K562 (cell line): ENCODE measurements around the gene FAF2. TPM values are rescaled to one million over a fixed set of nuclear protein-coding genes. Genes with fewer than 3 reads are reported as not detected.

Experiments
- CC2D1A ChIP-seq: fragments of 450-650 bp; IDR thresholded peaks from 2 replicates; pipeline ENCODE4 v1.6.1; 2017; ENCODE audit warnings: mild to moderate bottlenecking
- DDX20 ChIP-seq: fragments of 450-650 bp; IDR thresholded peaks from 2 replicates; pipeline ENCODE4 v1.6.1; 2016; ENCODE audit warnings: missing genetic modification characterization, low read depth, mild to moderate bottlenecking, missing compliant biosample characterization, moderate library complexity
- DMBX1 ChIP-seq: fragments of 250-450 bp; sonication (Bioruptor Pico); IDR thresholded peaks from 2 replicates; pipeline ENCODE4 v1.8.0; 2022; ENCODE audit warnings: inconsistent platforms, mild to moderate bottlenecking, moderate library complexity, borderline replicate concordance
- ELK3 ChIP-seq: fragments of 450-650 bp; formaldehyde crosslinking; IDR thresholded peaks from 2 replicates; pipeline ENCODE4 v1.4.0; 2020; ENCODE audit warnings: mild to moderate bottlenecking
- GTF2A2 ChIP-seq: IDR thresholded peaks from 2 replicates; pipeline ENCODE4 v1.6.1; 2016; ENCODE audit warnings: mild to moderate bottlenecking, missing genetic modification characterization, missing compliant biosample characterization
- HNRNPK ChIP-seq: fragments of 200-400 bp; formaldehyde crosslinking; IDR thresholded peaks from one replicate; pipeline ENCODE4 v1.6.1; 2018; ENCODE audit warnings: mild to moderate bottlenecking, low read depth, low read length; ENCODE audit not compliant: poor library complexity, severe bottlenecking
- MTA3 ChIP-seq: fragments of 450-650 bp; formaldehyde crosslinking; IDR thresholded peaks from 2 replicates; pipeline ENCODE4 v1.6.1; 2017; ENCODE audit warnings: mild to moderate bottlenecking, borderline replicate concordance
- NFYB ChIP-seq: IDR thresholded peaks from 2 replicates; pipeline ENCODE4 v1.6.1; 2011; ENCODE audit warnings: mild to moderate bottlenecking, moderate library complexity; ENCODE audit not compliant: insufficient read length; ENCODE audit errors: extremely low read depth
- NUFIP1 ChIP-seq: fragments of 450-650 bp; IDR thresholded peaks from 2 replicates; pipeline ENCODE4 v1.6.1; 2018; ENCODE audit not compliant: partially characterized antibody
- PTRF ChIP-seq: fragments of 450-650 bp; IDR thresholded peaks from 2 replicates; pipeline ENCODE4 v1.6.1; 2016; ENCODE audit warnings: mild to moderate bottlenecking, missing genetic modification characterization, missing compliant biosample characterization
- RBM14 ChIP-seq: fragments of 200-400 bp; formaldehyde crosslinking; IDR thresholded peaks from 2 replicates; pipeline ENCODE4 v1.6.1; 2018; ENCODE audit warnings: low read depth, mild to moderate bottlenecking, low read length, moderate library complexity, borderline replicate concordance; ENCODE audit not compliant: insufficient read depth
- SP2 ChIP-seq: IDR thresholded peaks from 2 replicates; pipeline ENCODE4 v1.6.1; 2011; ENCODE audit warnings: mild to moderate bottlenecking, low read depth, low read length, moderate library complexity; ENCODE audit not compliant: poor library complexity, severe bottlenecking; ENCODE audit errors: extremely low read depth
- TBL1XR1 ChIP-seq, 2 experiments: IDR thresholded peaks; 2 replicates each; pipeline ENCODE4 v1.6.1; 2012; ENCODE audit warnings: improper control_type of control experiment in 2 of 2, low read length in 2 of 2, mild to moderate bottlenecking in 1 of 2
- WHSC1 ChIP-seq: IDR thresholded peaks from one replicate; pipeline ENCODE4 v1.6.1; 2012; ENCODE audit warnings: low read length, control low read depth, inconsistent platforms
- ZBED1 ChIP-seq: IDR thresholded peaks from 2 replicates; pipeline ENCODE4 v1.6.1; 2014
- ZNF175 ChIP-seq: fragments of 200-800 bp; sonication (Bioruptor generic); IDR thresholded peaks from 2 replicates; pipeline ENCODE4 v1.6.1; 2016; ENCODE audit warnings: low read depth, mild to moderate bottlenecking, missing genetic modification characterization, missing compliant biosample characterization
- ZNF184 ChIP-seq: sonication (generic); formaldehyde crosslinking; IDR thresholded peaks from 2 replicates; pipeline ENCODE4 v1.5.0; 2020; ENCODE audit warnings: missing genetic modification reagents
- ZNF408 ChIP-seq: fragments of 250-450 bp; sonication (Bioruptor Pico); IDR thresholded peaks from 2 replicates; pipeline ENCODE4 v1.4.0; 2020; ENCODE audit warnings: low read depth, mild to moderate bottlenecking, moderate library complexity
- ZNF507 ChIP-seq: conservative IDR thresholded peaks from 2 replicates; pipeline ENCODE4 v1.6.1; 2017; ENCODE audit warnings: missing genetic modification characterization, missing compliant biosample characterization
- polyA plus RNA-seq, 8 experiments: library from polyadenylated mRNA; depleted of rRNA in 4 of 8; stranded (reverse) in 5 of 8; unstranded in 3 of 8; fragments of >200 nt; fragmentation: Nextera tagmentation in 2 of 8; fragmentation: Illumina TruSeq in 1 of 8; extraction: Ambion mirVana in 2 of 8; extraction: Trizol in 1 of 8; gene quantifications; 2 replicates each; pipeline versions ENCODE4 v1.2.1 to v1.2.3, GENCODE V29; 2011 to 2014; ENCODE audit warnings: inconsistent platforms in 1 of 8, missing spikeins in 1 of 8
- total RNA-seq, 7 experiments: library from RNA; depleted of rRNA in 6 of 7; stranded (reverse); fragments of >200 nt in 6 of 7; fragmentation: Illumina TruSeq in 2 of 7; extraction: Trizol in 2 of 7; gene quantifications; 2 replicates each; pipeline versions ENCODE4 v1.2.1 to v1.2.3, GENCODE V29; 2011 to 2021; ENCODE audit warnings: low replicate concordance in 1 of 7
- TF ChIP-seq, protein P1 (sequence below): fragments of 250-450 bp; sonication (Bioruptor Pico); IDR thresholded peaks from 2 replicates; pipeline ENCODE4 v1.4.0; 2020; ENCODE audit warnings: borderline replicate concordance
- TF ChIP-seq, protein P2 (sequence below), 2 experiments: IDR thresholded peaks; 2 replicates each; pipeline ENCODE4 v1.6.1; 2012; ENCODE audit warnings: improper control_type of control experiment in 2 of 2, low read depth in 2 of 2, low read length in 2 of 2, borderline replicate concordance in 1 of 2
- TF ChIP-seq, protein P3 (sequence below): fragments of 450-650 bp; conservative IDR thresholded peaks from 2 replicates; pipeline ENCODE4 v1.6.1; 2016; ENCODE audit warnings: missing genetic modification characterization, low read depth, mild to moderate bottlenecking, missing compliant biosample characterization, moderate library complexity

Gene FAF2
- total and polyA plus RNA-seq, 9 of the 15 experiments (the other 6 are each of a cell fraction or from before 2014, with no cell fraction given): 25.0 to 44.6 (median 36.1) TPM

- no peak for TF ChIP-seq WHSC1
- no peak for TF ChIP-seq NFYB
- TF ChIP-seq, protein P1, sequence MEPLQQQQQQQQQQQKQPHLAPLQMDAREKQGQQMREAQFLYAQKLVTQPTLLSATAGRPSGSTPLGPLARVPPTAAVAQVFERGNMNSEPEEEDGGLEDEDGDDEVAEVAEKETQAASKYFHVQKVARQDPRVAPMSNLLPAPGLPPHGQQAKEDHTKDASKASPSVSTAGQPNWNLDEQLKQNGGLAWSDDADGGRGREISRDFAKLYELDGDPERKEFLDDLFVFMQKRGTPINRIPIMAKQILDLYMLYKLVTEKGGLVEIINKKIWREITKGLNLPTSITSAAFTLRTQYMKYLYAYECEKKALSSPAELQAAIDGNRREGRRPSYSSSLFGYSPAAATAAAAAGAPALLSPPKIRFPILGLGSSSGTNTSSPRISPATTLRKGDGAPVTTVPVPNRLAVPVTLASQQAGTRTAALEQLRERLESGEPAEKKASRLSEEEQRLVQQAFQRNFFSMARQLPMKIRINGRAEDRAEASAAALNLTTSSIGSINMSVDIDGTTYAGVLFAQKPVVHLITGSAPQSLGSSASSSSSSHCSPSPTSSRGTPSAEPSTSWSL (CRISPR knock-in tag): no peak
- TF ChIP-seq ZNF507: no peak
- TF ChIP-seq RBM14: no peak
- no peak for TF ChIP-seq CC2D1A
- TF ChIP-seq ZBED1: 0 out of 2 replicates have a peak, but pooled peaks have one; percentile 41
- no peak for TF ChIP-seq ZNF408 (CRISPR knock-in tag)
- no peak for TF ChIP-seq MTA3
- TF ChIP-seq SP2: no peak
- no peak for TF ChIP-seq ZNF175
- no peak for TF ChIP-seq PTRF (tag)
- TF ChIP-seq DDX20 (tag): no peak
- no peak for TF ChIP-seq NUFIP1
- TF ChIP-seq, protein P2, sequence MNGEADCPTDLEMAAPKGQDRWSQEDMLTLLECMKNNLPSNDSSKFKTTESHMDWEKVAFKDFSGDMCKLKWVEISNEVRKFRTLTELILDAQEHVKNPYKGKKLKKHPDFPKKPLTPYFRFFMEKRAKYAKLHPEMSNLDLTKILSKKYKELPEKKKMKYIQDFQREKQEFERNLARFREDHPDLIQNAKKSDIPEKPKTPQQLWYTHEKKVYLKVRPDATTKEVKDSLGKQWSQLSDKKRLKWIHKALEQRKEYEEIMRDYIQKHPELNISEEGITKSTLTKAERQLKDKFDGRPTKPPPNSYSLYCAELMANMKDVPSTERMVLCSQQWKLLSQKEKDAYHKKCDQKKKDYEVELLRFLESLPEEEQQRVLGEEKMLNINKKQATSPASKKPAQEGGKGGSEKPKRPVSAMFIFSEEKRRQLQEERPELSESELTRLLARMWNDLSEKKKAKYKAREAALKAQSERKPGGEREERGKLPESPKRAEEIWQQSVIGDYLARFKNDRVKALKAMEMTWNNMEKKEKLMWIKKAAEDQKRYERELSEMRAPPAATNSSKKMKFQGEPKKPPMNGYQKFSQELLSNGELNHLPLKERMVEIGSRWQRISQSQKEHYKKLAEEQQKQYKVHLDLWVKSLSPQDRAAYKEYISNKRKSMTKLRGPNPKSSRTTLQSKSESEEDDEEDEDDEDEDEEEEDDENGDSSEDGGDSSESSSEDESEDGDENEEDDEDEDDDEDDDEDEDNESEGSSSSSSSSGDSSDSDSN (IDR thresholded peaks at IDR 0.05; ENCODE audit: borderline replicate concordance in 1 of 2, low read depth in 2 of 2, low read length in 2 of 2): 0 out of 4 replicates have a peak, but pooled peaks of 1 of the 2 experiments have one; percentile 31
- no peak; the same call in 1 of the 2 replicates for TF ChIP-seq DMBX1
- TF ChIP-seq HNRNPK: no peak
- TF ChIP-seq, protein P3, sequence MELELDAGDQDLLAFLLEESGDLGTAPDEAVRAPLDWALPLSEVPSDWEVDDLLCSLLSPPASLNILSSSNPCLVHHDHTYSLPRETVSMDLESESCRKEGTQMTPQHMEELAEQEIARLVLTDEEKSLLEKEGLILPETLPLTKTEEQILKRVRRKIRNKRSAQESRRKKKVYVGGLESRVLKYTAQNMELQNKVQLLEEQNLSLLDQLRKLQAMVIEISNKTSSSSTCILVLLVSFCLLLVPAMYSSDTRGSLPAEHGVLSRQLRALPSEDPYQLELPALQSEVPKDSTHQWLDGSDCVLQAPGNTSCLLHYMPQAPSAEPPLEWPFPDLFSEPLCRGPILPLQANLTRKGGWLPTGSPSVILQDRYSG (tag): no peak
- TF ChIP-seq ELK3: no peak
- no peak for TF ChIP-seq TBL1XR1 (IDR thresholded peaks at IDR 0.05; ENCODE audit: low read length in 2 of 2)
- TF ChIP-seq GTF2A2: no peak
- no peak for TF ChIP-seq ZNF184 (CRISPR knock-in tag)
These were observed 88.1 kb downstream of the FAF2 start (continued) for GRCh38 chr5:176536132-176536901.
